NOMO-1 treated with dmso at 0.1 percent for 144 hours (cell line): ENCODE results near the gene EGR4.

Experiments
- DNase-seq: peaks from one replicate; lab custom pipeline; 2025; ENCODE audit not compliant: unreplicated experiment; lab: John Stamatoyannopoulos, UW

EGR4 gene

DNA sequence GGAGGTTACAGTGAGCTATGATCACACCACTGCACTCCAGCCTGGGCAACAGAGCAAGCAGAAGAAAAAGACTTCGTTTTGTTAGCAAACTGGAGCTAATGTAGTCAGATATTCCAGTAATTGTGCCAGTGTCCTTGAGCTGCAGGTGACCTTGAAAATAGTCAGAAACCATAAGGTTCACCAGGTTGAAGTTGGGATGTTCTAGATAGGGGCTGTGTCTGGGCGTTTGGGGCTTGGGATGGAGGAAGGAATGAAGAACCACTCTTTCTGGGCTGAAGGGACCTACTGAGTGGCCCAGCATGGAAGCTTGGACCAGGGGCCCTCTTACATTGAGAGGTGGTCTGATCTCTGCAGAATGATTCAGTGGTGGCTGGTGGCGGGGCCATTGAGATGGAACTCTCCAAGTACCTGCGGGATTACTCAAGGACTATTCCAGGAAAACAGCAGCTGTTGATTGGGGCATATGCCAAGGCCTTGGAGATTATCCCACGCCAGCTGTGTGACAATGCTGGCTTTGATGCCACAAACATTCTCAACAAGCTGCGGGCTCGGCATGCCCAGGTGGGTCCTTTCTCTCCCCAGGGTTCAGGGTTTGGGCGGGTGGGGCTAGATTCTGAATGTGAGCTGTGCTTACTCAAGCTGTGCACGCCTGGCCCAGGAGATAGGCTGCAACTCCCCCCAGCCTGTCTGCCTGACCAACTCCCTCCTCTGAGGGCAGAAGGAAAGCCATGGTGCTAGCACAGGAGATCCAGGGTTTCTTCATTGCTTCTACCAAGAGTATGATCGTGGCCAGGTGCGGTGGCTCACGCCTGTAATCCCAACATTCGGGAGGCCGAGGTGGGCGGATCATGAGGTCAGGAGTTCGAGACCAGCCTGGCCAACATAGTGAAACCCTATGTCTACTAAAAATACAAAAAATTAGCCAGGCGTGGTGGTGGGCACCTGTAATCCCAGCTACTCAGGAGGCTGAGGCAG, 42.2 kb downstream of the EGR4 start:
- no peak for DNase-seq

DNA sequence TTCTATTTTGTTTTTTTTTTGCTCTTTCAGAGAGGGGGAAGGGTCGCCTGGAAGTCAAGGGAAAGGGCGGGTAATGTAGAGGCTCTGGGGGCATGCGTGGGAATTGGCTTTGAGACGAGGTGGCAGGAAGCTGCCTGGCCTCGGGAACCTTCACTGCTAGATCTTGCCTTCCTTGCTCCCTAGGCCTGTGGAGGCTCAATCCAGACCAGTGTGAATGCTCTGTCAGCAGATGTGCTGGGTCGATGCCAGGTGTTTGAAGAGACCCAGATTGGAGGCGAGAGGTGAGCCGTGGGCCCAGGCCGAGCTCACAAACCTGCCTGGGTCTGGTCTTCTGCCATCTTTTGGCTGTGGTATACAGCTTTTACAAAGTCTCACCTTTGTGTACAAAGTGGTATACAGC, 43.7 kb downstream of the EGR4 start:
- DNase-seq = no peak

DNA sequence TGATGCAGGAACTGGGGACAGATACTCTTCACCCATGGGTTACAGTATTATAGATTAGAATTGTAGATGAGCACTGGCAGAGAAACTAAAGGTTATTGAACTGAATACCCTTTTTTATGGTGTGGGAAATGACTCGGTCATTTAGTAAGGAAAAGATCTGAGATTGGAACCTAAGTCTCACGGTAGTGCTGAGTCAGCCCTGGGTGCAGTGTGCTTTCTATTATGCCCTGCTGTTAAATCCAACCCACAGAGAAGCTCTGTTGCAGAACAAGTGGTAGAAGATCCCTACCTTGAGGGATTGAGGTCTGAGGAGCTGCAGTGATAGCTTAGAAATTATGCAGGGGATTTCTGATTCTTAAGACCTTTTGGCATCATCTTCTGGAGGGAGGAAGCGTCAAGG, 46.5 kb downstream of the EGR4 start:
- no peak for DNase-seq

DNA sequence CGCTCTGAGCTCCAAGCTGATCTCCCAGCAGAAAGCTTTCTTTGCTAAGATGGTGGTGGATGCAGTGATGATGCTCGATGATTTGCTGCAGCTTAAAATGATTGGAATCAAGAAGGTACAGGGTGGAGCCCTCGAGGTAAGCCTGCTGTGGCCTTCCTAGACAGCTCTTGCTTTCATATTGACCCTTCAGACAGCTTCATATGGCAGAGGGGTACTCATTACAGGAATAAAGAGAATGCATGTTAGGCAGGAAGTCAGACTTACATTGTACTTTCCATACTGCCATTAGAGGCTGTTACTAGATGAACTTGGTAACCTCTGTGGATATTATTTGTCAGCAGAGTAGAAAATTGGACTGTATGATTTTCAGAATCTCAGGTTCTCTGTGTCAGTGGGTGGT, 48.8 kb downstream of the EGR4 start:
- DNase-seq = no peak

DNA sequence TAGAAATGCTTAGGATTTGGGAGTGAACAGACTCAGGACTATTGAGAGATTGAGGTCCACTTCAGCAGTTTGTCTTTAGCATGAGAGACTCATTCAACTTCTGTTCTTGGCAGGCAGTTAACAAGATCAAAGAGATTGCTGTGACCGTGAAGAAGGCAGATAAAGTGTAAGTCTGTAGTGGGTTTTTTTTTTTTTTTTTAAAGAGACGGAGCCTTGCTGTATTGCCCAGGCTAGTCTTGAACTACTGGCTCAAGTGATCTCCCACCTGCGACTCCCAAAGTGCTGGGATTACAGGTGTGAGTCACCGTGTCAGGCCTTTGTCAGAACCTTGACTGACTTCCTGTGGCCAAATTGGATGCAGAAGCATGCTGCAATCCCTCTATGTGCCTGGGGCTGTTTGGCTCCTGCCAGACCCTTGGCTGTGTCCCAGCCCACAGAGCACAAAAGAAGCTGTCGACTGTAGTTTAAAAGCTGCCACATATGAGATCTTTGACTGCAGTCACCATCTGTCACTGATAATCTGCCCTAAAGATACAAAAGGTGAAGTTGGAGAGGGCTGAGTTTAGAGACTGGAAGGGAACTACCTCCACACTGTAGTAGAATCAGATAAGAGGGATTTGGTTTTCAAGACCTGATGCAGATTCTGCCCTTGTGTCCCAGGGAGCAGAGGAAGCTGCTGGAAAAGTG, 49.3 kb downstream of the EGR4 start:
- no peak for DNase-seq
